Measurements from ENCODE around the gene PLEKHH2.

The PLEKHH2 gene

GRCh38 chr2:43798300-43798699 is 161.2 kb downstream of the PLEKHH2 start:
- Histone ChIP-seq H3K27ac (ENCODE audit: insufficient read depth, low read length, poor library complexity, severe bottlenecking) (no peak overlapping the region), H3K27me3 (replicated peaks; ENCODE audit: control insufficient read depth, insufficient read depth, low read length, poor library complexity, severe bottlenecking) (no peaks in the 10 kb centered on the region)
- DNase-seq = no peak

GRCh38 chr2:43800894-43801293 is 163.8 kb downstream of the PLEKHH2 start:
- no peaks in the 10 kb centered on the region for H3K9me3 ChIP-seq (ENCODE audit: control insufficient read depth, low read length)
- H3K4me3 ChIP-seq (ENCODE audit: insufficient read depth, low read depth, low read length, poor library complexity, severe bottlenecking) = no peak overlapping the region
- H3K4me1 ChIP-seq (ENCODE audit: control insufficient read depth, insufficient read depth, low read length, poor library complexity, severe bottlenecking) = no peaks in the 10 kb centered on the region
- no peak for DNase-seq
- no peak overlapping the region for H3K27ac ChIP-seq (ENCODE audit: insufficient read depth, low read length, poor library complexity, severe bottlenecking)
- no peaks in the 10 kb centered on the region for H3K36me3 ChIP-seq (ENCODE audit: control insufficient read depth, insufficient read depth, low read length)
- H3K27me3 ChIP-seq (replicated peaks; ENCODE audit: control insufficient read depth, insufficient read depth, low read length, poor library complexity, severe bottlenecking) = no peaks in the 10 kb centered on the region

More at GRCh38 chr2:43798300-43798699, 161.2 kb downstream of the PLEKHH2 start:
- Histone ChIP-seq H3K4me3 (ENCODE audit: insufficient read depth, low read depth, low read length, poor library complexity, severe bottlenecking) (no peak overlapping the region), H3K9me3 (ENCODE audit: control insufficient read depth, low read length) (no peaks in the 10 kb centered on the region), H3K36me3 (ENCODE audit: control insufficient read depth, insufficient read depth, low read length) (no peaks in the 10 kb centered on the region), H3K4me1 (ENCODE audit: control insufficient read depth, insufficient read depth, low read length, poor library complexity, severe bottlenecking) (no peaks in the 10 kb centered on the region)

- no peak overlapping the region for H3K27ac ChIP-seq (ENCODE audit: insufficient read depth, low read length, poor library complexity, severe bottlenecking)
- H3K9me3 ChIP-seq (ENCODE audit: control insufficient read depth, low read length) = no peaks in the 10 kb centered on the region
- H3K27me3 ChIP-seq (replicated peaks; ENCODE audit: control insufficient read depth, insufficient read depth, low read length, poor library complexity, severe bottlenecking) = no peaks in the 10 kb centered on the region
- H3K36me3 ChIP-seq (ENCODE audit: control insufficient read depth, insufficient read depth, low read length) = no peaks in the 10 kb centered on the region
- DNase-seq = no peak
- no peak overlapping the region for H3K4me3 ChIP-seq (ENCODE audit: insufficient read depth, low read depth, low read length, poor library complexity, severe bottlenecking)
- no peaks in the 10 kb centered on the region for H3K4me1 ChIP-seq (ENCODE audit: control insufficient read depth, insufficient read depth, low read length, poor library complexity, severe bottlenecking)
Observed at GRCh38 chr2:43802135-43802534, 165.1 kb downstream of the PLEKHH2 start.

- Histone ChIP-seq H3K4me1 (ENCODE audit: control insufficient read depth, insufficient read depth, low read length, poor library complexity, severe bottlenecking) (no peaks in the 10 kb centered on the region), H3K27ac (ENCODE audit: insufficient read depth, low read length, poor library complexity, severe bottlenecking) (no peak overlapping the region), H3K9me3 (ENCODE audit: control insufficient read depth, low read length) (no peaks in the 10 kb centered on the region), H3K27me3 (replicated peaks; ENCODE audit: control insufficient read depth, insufficient read depth, low read length, poor library complexity, severe bottlenecking) (no peaks in the 10 kb centered on the region), H3K36me3 (ENCODE audit: control insufficient read depth, insufficient read depth, low read length) (no peaks in the 10 kb centered on the region), H3K4me3 (ENCODE audit: insufficient read depth, low read depth, low read length, poor library complexity, severe bottlenecking) (no peak overlapping the region)
- DNase-seq = no peak
Observed at GRCh38 chr2:43803113-43803512, 166.1 kb downstream of the PLEKHH2 start.

GRCh38 chr2:43806719-43807031 is 169.6 kb downstream of the PLEKHH2 start:
- Histone ChIP-seq H3K4me3 (ENCODE audit: insufficient read depth, low read depth, low read length, poor library complexity, severe bottlenecking) (no peak overlapping the region), H3K27ac (ENCODE audit: insufficient read depth, low read length, poor library complexity, severe bottlenecking) (no peak overlapping the region), H3K4me1 (ENCODE audit: control insufficient read depth, insufficient read depth, low read length, poor library complexity, severe bottlenecking) (no peaks in the 10 kb centered on the region), H3K27me3 (replicated peaks; ENCODE audit: control insufficient read depth, insufficient read depth, low read length, poor library complexity, severe bottlenecking) (no peaks in the 10 kb centered on the region), H3K36me3 (ENCODE audit: control insufficient read depth, insufficient read depth, low read length) (no peaks in the 10 kb centered on the region), H3K9me3 (ENCODE audit: control insufficient read depth, low read length) (no peaks in the 10 kb centered on the region)
- no peak for DNase-seq

GRCh38 chr2:43810452-43810851 is 173.4 kb downstream of the PLEKHH2 start:
- Histone ChIP-seq H3K36me3 (ENCODE audit: control insufficient read depth, insufficient read depth, low read length) (no peaks in the 10 kb centered on the region), H3K27ac (ENCODE audit: insufficient read depth, low read length, poor library complexity, severe bottlenecking) (no peak overlapping the region), H3K27me3 (replicated peaks; ENCODE audit: control insufficient read depth, insufficient read depth, low read length, poor library complexity, severe bottlenecking) (no peaks in the 10 kb centered on the region), H3K4me1 (ENCODE audit: control insufficient read depth, insufficient read depth, low read length, poor library complexity, severe bottlenecking) (no peaks in the 10 kb centered on the region), H3K9me3 (ENCODE audit: control insufficient read depth, low read length) (no peaks in the 10 kb centered on the region), H3K4me3 (ENCODE audit: insufficient read depth, low read depth, low read length, poor library complexity, severe bottlenecking) (no peak overlapping the region)
- no peak for DNase-seq

GRCh38 chr2:43810888-43811287 is 173.8 kb downstream of the PLEKHH2 start:
- no peak overlapping the region for H3K27ac ChIP-seq (ENCODE audit: insufficient read depth, low read length, poor library complexity, severe bottlenecking)
- H3K36me3 ChIP-seq (ENCODE audit: control insufficient read depth, insufficient read depth, low read length) = no peaks in the 10 kb centered on the region
- DNase-seq = no peak
- H3K27me3 ChIP-seq (replicated peaks; ENCODE audit: control insufficient read depth, insufficient read depth, low read length, poor library complexity, severe bottlenecking) = no peaks in the 10 kb centered on the region
- no peaks in the 10 kb centered on the region for H3K9me3 ChIP-seq (ENCODE audit: control insufficient read depth, low read length)
- no peak overlapping the region for H3K4me3 ChIP-seq (ENCODE audit: insufficient read depth, low read depth, low read length, poor library complexity, severe bottlenecking)
- no peaks in the 10 kb centered on the region for H3K4me1 ChIP-seq (ENCODE audit: control insufficient read depth, insufficient read depth, low read length, poor library complexity, severe bottlenecking)

GRCh38 chr2:43812006-43812405 is 174.9 kb downstream of the PLEKHH2 start:
- no peaks in the 10 kb centered on the region for H3K36me3 ChIP-seq (ENCODE audit: control insufficient read depth, insufficient read depth, low read length)
- H3K27ac ChIP-seq (ENCODE audit: insufficient read depth, low read length, poor library complexity, severe bottlenecking) = no peak overlapping the region
- H3K27me3 ChIP-seq (replicated peaks; ENCODE audit: control insufficient read depth, insufficient read depth, low read length, poor library complexity, severe bottlenecking) = no peaks in the 10 kb centered on the region
- H3K4me3 ChIP-seq (ENCODE audit: insufficient read depth, low read depth, low read length, poor library complexity, severe bottlenecking) = no peak overlapping the region
- no peak for DNase-seq
- no peaks in the 10 kb centered on the region for H3K4me1 ChIP-seq (ENCODE audit: control insufficient read depth, insufficient read depth, low read length, poor library complexity, severe bottlenecking)
- no peaks in the 10 kb centered on the region for H3K9me3 ChIP-seq (ENCODE audit: control insufficient read depth, low read length)

GRCh38 chr2:43812947-43813346 is 175.9 kb downstream of the PLEKHH2 start:
- Histone ChIP-seq H3K4me1 (ENCODE audit: control insufficient read depth, insufficient read depth, low read length, poor library complexity, severe bottlenecking) (no peaks in the 10 kb centered on the region), H3K4me3 (ENCODE audit: insufficient read depth, low read depth, low read length, poor library complexity, severe bottlenecking) (no peak overlapping the region), H3K9me3 (ENCODE audit: control insufficient read depth, low read length) (no peaks in the 10 kb centered on the region), H3K27ac (ENCODE audit: insufficient read depth, low read length, poor library complexity, severe bottlenecking) (no peak overlapping the region), H3K27me3 (replicated peaks; ENCODE audit: control insufficient read depth, insufficient read depth, low read length, poor library complexity, severe bottlenecking) (no peaks in the 10 kb centered on the region), H3K36me3 (ENCODE audit: control insufficient read depth, insufficient read depth, low read length) (no peaks in the 10 kb centered on the region)
- DNase-seq = no peak

- H3K27ac ChIP-seq (ENCODE audit: insufficient read depth, low read length, poor library complexity, severe bottlenecking) = no peak overlapping the region
- no peak overlapping the region for H3K4me3 ChIP-seq (ENCODE audit: insufficient read depth, low read depth, low read length, poor library complexity, severe bottlenecking)
- no peaks in the 10 kb centered on the region for H3K4me1 ChIP-seq (ENCODE audit: control insufficient read depth, insufficient read depth, low read length, poor library complexity, severe bottlenecking)
- no peaks in the 10 kb centered on the region for H3K27me3 ChIP-seq (replicated peaks; ENCODE audit: control insufficient read depth, insufficient read depth, low read length, poor library complexity, severe bottlenecking)
- no peak for DNase-seq
- H3K9me3 ChIP-seq (ENCODE audit: control insufficient read depth, low read length) = no peaks in the 10 kb centered on the region
- no peaks in the 10 kb centered on the region for H3K36me3 ChIP-seq (ENCODE audit: control insufficient read depth, insufficient read depth, low read length)
Observed at GRCh38 chr2:43814711-43815110, 177.7 kb downstream of the PLEKHH2 start.

Data from effector memory CD4-positive, alpha-beta T cell (primary cell).